Gastrocnemius medialis (tissue), 4 donors: Measurements from ENCODE around the gene LHX1.

Source experiments
- POLR2A ChIP-seq, 2 donors: fragments of 450-650 bp; IDR thresholded peaks; one replicate each; pipeline ENCODE4 v1.6.1; 2017; ENCODE audit warnings: antibody characterized with exemption in 2 of 2, mild to moderate bottlenecking in 2 of 2, moderate library complexity in 2 of 2
- TF ChIP-seq, protein P1 (sequence below), 5 experiments: fragments of 450-650 bp in 3 of 5; fragments of 200-600 bp in 2 of 5; sonication (generic) in 2 of 5; IDR thresholded peaks in 4 of 5; conservative IDR thresholded peaks in 1 of 5; 1 replicate in 4 of 5; 2 replicates in 1 of 5; pipeline ENCODE4 v1.5.1; 2016 to 2019; ENCODE audit warnings: antibody characterized with exemption in 5 of 5, mild to moderate bottlenecking in 3 of 5, moderate library complexity in 3 of 5

DNA sequence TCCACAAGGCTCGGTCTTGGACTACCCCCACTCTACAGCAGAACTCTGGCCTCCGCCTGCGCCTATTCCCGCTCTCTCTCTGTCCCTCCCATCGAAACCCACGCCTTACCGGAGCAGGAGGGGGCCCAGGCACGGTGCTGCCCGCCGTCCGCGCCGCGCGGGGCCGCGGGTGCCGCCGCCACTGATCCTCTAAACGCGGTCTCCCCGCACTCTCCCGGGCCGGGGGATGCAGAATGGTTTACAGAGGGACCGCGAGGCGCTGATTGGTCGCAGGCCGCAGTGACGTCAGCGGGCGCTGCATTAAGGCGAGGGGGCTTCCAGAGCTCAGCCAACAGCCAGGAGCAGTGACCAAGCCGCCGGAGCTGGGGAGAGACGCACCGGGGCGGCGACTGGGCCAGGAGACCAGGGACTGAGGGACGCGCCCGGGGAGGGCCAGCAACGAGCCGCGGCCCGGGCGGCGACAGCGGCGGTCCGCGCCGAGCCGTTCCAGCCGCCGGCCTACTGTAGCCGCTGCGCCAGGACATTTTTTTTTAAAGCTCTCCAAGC, 747 bp upstream of the LHX1 start:
- TF ChIP-seq, protein P1, sequence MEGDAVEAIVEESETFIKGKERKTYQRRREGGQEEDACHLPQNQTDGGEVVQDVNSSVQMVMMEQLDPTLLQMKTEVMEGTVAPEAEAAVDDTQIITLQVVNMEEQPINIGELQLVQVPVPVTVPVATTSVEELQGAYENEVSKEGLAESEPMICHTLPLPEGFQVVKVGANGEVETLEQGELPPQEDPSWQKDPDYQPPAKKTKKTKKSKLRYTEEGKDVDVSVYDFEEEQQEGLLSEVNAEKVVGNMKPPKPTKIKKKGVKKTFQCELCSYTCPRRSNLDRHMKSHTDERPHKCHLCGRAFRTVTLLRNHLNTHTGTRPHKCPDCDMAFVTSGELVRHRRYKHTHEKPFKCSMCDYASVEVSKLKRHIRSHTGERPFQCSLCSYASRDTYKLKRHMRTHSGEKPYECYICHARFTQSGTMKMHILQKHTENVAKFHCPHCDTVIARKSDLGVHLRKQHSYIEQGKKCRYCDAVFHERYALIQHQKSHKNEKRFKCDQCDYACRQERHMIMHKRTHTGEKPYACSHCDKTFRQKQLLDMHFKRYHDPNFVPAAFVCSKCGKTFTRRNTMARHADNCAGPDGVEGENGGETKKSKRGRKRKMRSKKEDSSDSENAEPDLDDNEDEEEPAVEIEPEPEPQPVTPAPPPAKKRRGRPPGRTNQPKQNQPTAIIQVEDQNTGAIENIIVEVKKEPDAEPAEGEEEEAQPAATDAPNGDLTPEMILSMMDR (IDR thresholded peaks at IDR 0.05 in 4 of 5, conservative IDR thresholded peaks at IDR 0.05 in 1 of 5): no peak
- TF ChIP-seq POLR2A (IDR thresholded peaks at IDR 0.05): no peak
